Measurements from ENCODE around the gene RBM46.

Gene RBM46

GRCh38 chr4:154781126-154781982, at the start of gene RBM46:
RBM46 (plus strand) TSS chr4:154781272; CDS start chr4:154796753, 15,481 bp downstream.
- FAIRE-seq = no peak

GRCh38 chr4:154731756-154732155, 49.3 kb upstream of the RBM46 start:
- no peak for FAIRE-seq

- no peak for FAIRE-seq
Measured at GRCh38 chr4:154732669-154733068, 48.4 kb upstream of the RBM46 start.

- no peak for FAIRE-seq
Measured at GRCh38 chr4:154736770-154737169, 44.3 kb upstream of the RBM46 start.

- FAIRE-seq = no peak
Measured at GRCh38 chr4:154738426-154738825, 42.6 kb upstream of the RBM46 start.

GRCh38 chr4:154739111-154739510, 42.0 kb upstream of the RBM46 start:
- FAIRE-seq = no peak

- no peak for FAIRE-seq
Measured at GRCh38 chr4:154740462-154740861, 40.6 kb upstream of the RBM46 start.

GRCh38 chr4:154741131-154741665, 39.9 kb upstream of the RBM46 start:
- no peak for FAIRE-seq

- no peak for FAIRE-seq
Measured at GRCh38 chr4:154741922-154742850, 38.9 kb upstream of the RBM46 start.

GRCh38 chr4:154743683-154744340, 37.3 kb upstream of the RBM46 start, which contains the start of gene LRAT:
LRAT (plus strand) TSS chr4:154744000; CDS start chr4:154744327, 327 bp downstream.
- no peak for FAIRE-seq

GRCh38 chr4:154744341-154744926, 36.6 kb upstream of the RBM46 start:
- FAIRE-seq = no peak

- no peak for FAIRE-seq
Measured at GRCh38 chr4:154757713-154758112, 23.4 kb upstream of the RBM46 start.

- FAIRE-seq = no peak
Measured at GRCh38 chr4:154760895-154761294, 20.2 kb upstream of the RBM46 start.

GRCh38 chr4:154778264-154778663, 2.8 kb upstream of the RBM46 start:
- FAIRE-seq = no peak

GRCh38 chr4:154779362-154779947, 1.6 kb upstream of the RBM46 start:
- FAIRE-seq = peak; percentile 65

GRCh38 chr4:154781983-154782293, 866 bp downstream of the RBM46 start:
- FAIRE-seq = no peak

GRCh38 chr4:154807042-154807630, 26.1 kb downstream of the RBM46 start:
- FAIRE-seq = peak; percentile 56

- FAIRE-seq = no peak
Measured at GRCh38 chr4:154818230-154818629, 37.2 kb downstream of the RBM46 start.

GRCh38 chr4:154822775-154823174, 41.7 kb downstream of the RBM46 start:
- FAIRE-seq = no peak

GRCh38 chr4:154836030-154836429, 55.0 kb downstream of the RBM46 start:
- FAIRE-seq = no peak

- FAIRE-seq = no peak
Measured at GRCh38 chr4:154836513-154836912, 55.4 kb downstream of the RBM46 start.

- no peak for FAIRE-seq
Measured at GRCh38 chr4:154838155-154838554, 57.1 kb downstream of the RBM46 start.

Data from TTC549 (cell line).